ENCODE results near the gene ZFC3H1. TPM values are rescaled to one million over a fixed set of nuclear protein-coding genes. Genes with fewer than 3 reads are reported as not detected.
A peak's percentile ranks its signal among the peaks of the same experiment; 100 is the strongest.

ZFC3H1 gene
- total and polyA plus RNA-seq, 2 of the 8 experiments (the other 6 are each of a cell fraction or from before 2014, with no cell fraction given) = 20.0 to 32.4 TPM

DNA sequence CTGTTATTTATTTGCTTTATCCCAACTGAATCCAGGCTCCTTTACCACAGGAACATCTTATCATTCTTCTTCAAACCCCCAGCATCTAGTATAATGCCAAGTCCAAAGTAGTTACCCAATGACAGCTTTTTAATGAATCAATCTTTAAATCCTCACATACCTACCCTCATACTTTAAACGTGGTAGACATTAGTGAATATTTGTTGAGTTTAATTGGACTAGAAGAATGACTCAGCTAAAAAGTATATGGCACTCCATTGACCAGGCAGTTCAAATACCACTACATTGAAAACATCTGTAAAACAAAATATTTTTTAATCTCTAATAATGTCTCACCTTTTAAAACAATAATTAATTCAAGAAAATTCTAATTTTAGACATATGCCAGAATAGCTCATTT, 98.1 kb downstream of the ZFC3H1 start:
- FAIRE-seq = no peak
- Histone ChIP-seq H2BK15ac (ENCODE audit: low read length) (no peak overlapping the region), H4K8ac (ENCODE audit: extremely low read depth, insufficient read depth, low read length) (no peak overlapping the region), H4K20me1 (replicated peaks in 1 of 2; ENCODE audit: control insufficient read depth in 1 of 2, insufficient read depth in 2 of 2, low read length in 2 of 2) (no peaks in the 10 kb centered on the region), H3K23ac (ENCODE audit: insufficient read length) (no peak overlapping the region), H3K36me3 (ENCODE audit: control insufficient read depth in 2 of 4, insufficient read depth in 4 of 4, low read length in 3 of 4) (no peaks in the 10 kb centered on the region), H3K79me1 (ENCODE audit: low read depth, low read length) (no peaks in the 10 kb centered on the region), H3K56ac (replicated peaks; ENCODE audit: insufficient read length, low read depth, low read length) (no peak overlapping the region), H3K4me3 (ENCODE audit: extremely low read depth in 1 of 4, insufficient read depth in 2 of 4, low read depth in 3 of 4, low read length in 4 of 4) (no peak overlapping the region), H4K5ac (ENCODE audit: insufficient read length, low read depth, low read length) (no peak overlapping the region), H3K4ac (replicated peaks; ENCODE audit: insufficient read length, low read depth, low read length) (no peak overlapping the region), H2AK5ac (ENCODE audit: low read depth, low read length) (no peak overlapping the region), H3K27ac (ENCODE audit: low read depth, low read length) (no peak overlapping the region), H3K9me3 (ENCODE audit: insufficient read depth in 2 of 2, low read depth in 1 of 2, low read length in 1 of 2) (no peaks in the 10 kb centered on the region), H2BK5ac (ENCODE audit: low read depth, low read length) (no peak overlapping the region), H2BK120ac (replicated peaks; ENCODE audit: low read depth, low read length) (no peak overlapping the region), H3K27me3 (replicated peaks in 1 of 4; ENCODE audit: control insufficient read depth in 3 of 4, extremely low read depth in 1 of 4, insufficient read depth in 3 of 4, low read length in 3 of 4) (no peaks in the 10 kb centered on the region; a peak in 1 of 7 replicates), H3K4me2 (ENCODE audit: insufficient read depth in 1 of 2, low read depth in 2 of 2, low read length in 2 of 2) (no peak overlapping the region), H3K4me1 (replicated peaks in 1 of 4; ENCODE audit: control insufficient read depth in 3 of 4, insufficient read depth in 4 of 4, low read length in 3 of 4) (peaks cover 0 to 2% (median 0%) of the 10 kb centered on the region in 4 experiments; a peak in 2 of 7 replicates), H2AFZ (ENCODE audit: low read length) (no peak overlapping the region), H2BK12ac (ENCODE audit: low read depth, low read length) (no peak overlapping the region), H3K23me2 (ENCODE audit: low read depth, low read length) (no peaks in the 10 kb centered on the region), H3K79me2 (ENCODE audit: control insufficient read depth in 1 of 2, insufficient read depth in 2 of 2, low read length in 2 of 2) (no peaks in the 10 kb centered on the region), H3K9ac (replicated peaks in 1 of 4; ENCODE audit: extremely low read depth in 1 of 4, low read depth in 3 of 4, low read length in 3 of 4) (no peak overlapping the region), H2BK20ac (ENCODE audit: low read length) (no peak overlapping the region), H3K18ac (ENCODE audit: extremely low read depth, low read length) (no peak overlapping the region), H4K91ac (replicated peaks; ENCODE audit: insufficient read length, low read length) (no peak overlapping the region), H3K14ac (ENCODE audit: insufficient read length) (no peak overlapping the region)
- CTCF ChIA-PET (ENCODE audit: partially characterized antibody) = interaction anchor here (0.6 to 1.4 kb wide), 3 partner anchors 14 to 189 kb away, joined by 3 to 5 read pairs (median 4); partner anchors contain the start of gene RAB21
- TF ChIP-seq TEAD4 (IDR thresholded peaks at IDR 0.05; ENCODE audit: low read depth, low read length) (no peak), SP1 (IDR thresholded peaks at IDR 0.05; ENCODE audit: low read depth, low read length) (no peak), RXRA (IDR thresholded peaks at IDR 0.05; ENCODE audit: insufficient read depth, low read depth, low read length) (no peak), CTBP2 (IDR thresholded peaks at IDR 0.05; ENCODE audit: borderline replicate concordance, insufficient read depth, insufficient read length, low read length) (no peak), SUZ12 (IDR thresholded peaks at IDR 0.05; ENCODE audit: low read length) (no peak), EZH2 (IDR thresholded peaks at IDR 0.05; ENCODE audit: low read depth, low read length, severe bottlenecking) (no peak), CHD2 (IDR thresholded peaks at IDR 0.05; ENCODE audit: low read length) (no peak), MAFK (IDR thresholded peaks at IDR 0.05; ENCODE audit: low read depth, low read length) (0 out of 2 replicates have a peak, but pooled peaks have one; percentile 4), SIN3A (conservative IDR thresholded peaks at IDR 0.05 in 1 of 2, IDR thresholded peaks at IDR 0.05 in 1 of 2; ENCODE audit: low read depth in 1 of 2, low read length in 2 of 2) (no peak)
- WGBS, 2 experiments (ENCODE audit: extremely low coverage in 1 of 2, insufficient coverage in 1 of 2, insufficient read length in 1 of 2, insufficient replicate concordance in 2 of 2, low coverage in 1 of 2, low lambda C conversion rate in 2 of 2, missing lambda C conversion rate in 1 of 2) = 79% methylated on average over 1 of the region's 1 CpG; no CpG with 5 or more reads in 1 of the 2 experiments
- POLR2A ChIA-PET (ENCODE audit: partially characterized antibody) = no interaction called here
- DNase-seq (ENCODE audit: low read depth in 1 of 2, low spot score in 2 of 2) = no peak

All from H1 (cell line).